ENCODE results near the gene MEF2C. TPM values are rescaled to one million over a fixed set of nuclear protein-coding genes. Genes with fewer than 3 reads are reported as not detected.

The MEF2C gene
- total and polyA plus RNA-seq, 2 experiments from 2014 or later, result 3.2 to 3.4 TPM

DNA sequence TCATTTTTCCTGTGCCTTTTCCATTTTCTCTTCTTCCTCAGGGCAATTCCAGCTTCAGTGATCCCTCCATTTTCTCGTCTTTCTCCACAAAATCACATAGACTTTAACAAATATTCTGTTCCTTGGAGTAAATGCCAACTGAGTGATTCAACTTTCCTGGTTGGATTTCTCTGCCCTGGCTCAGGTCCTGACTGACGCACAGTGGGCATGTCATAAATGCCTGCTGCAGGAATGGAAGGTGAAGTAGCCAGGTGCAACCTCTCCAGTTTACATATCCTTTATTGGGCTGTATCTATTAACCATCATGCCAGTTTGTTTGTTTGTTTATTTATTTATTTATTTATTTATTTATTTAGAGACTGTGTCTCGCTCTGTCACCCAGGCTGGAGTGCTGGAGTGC lies 95.1 kb downstream of the MEF2C start:
- no peaks in the 10 kb centered on the region for H3K36me3 ChIP-seq (ENCODE audit: low read depth)
- peak; percentile 21 for DNase-seq
- 96 to 99% methylated on average over 3 of the region's 3 CpGs for WGBS, 2 experiments (ENCODE audit: low coverage in 1 of 2, low lambda C conversion rate in 2 of 2, missing lambda C conversion rate in 2 of 2)
- H3K4me3 ChIP-seq, result no peak overlapping the region
- no peak overlapping the region for H3K4me2 ChIP-seq (ENCODE audit: unreplicated experiment)
- no peaks in the 10 kb centered on the region for H4K20me1 ChIP-seq (ENCODE audit: insufficient read depth)
- H3K4me1 ChIP-seq (ENCODE audit: insufficient read depth), result peaks cover 31% of the 10 kb centered on the region
- H3K9ac ChIP-seq, result no peak overlapping the region
- in situ Hi-C loops (cut with MboI), result no loop called here
- H2AFZ ChIP-seq, result no peak overlapping the region
- no peaks in the 10 kb centered on the region for H3K9me2 ChIP-seq (ENCODE audit: insufficient read depth)
- H3K9me3 ChIP-seq (ENCODE audit: low read depth), result no peaks in the 10 kb centered on the region
- TF ChIP-seq EZH2 (IDR thresholded peaks at IDR 0.05; ENCODE audit: insufficient read depth, poor library complexity, severe bottlenecking), result no peak
- peaks cover 28% of the 10 kb centered on the region for H3F3A ChIP-seq (ENCODE audit: insufficient read depth)
- H3K79me2 ChIP-seq (ENCODE audit: insufficient read depth), result no peaks in the 10 kb centered on the region
- H3K27me3 ChIP-seq (replicated peaks; ENCODE audit: insufficient read depth), result no peaks in the 10 kb centered on the region
- H3K27ac ChIP-seq, result no peak overlapping the region

DNA sequence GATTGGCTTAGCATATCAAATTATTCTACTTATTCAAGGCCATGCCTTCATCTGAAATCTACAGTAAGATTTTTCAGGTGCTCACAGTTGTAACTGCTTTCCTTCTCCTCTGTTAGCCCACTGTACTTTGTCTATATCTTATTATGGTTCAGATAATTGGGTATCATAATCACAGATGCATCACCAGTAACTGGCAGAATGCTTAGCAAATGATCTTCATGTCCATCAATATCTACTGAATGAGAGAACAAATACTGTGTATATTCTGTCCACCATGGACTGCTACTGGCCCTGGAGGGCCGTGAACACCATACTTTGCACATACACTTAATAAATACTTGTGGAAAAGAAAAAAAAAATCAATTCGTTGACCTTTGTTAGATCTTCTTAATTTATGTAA lies 96.2 kb downstream of the MEF2C start:
- no peak for DNase-seq
- peak overlapping the region; percentile 89 for H3K9ac ChIP-seq
- 79 to 86% methylated on average over 2 of the region's 2 CpGs for WGBS, 2 experiments (ENCODE audit: low coverage in 1 of 2, low lambda C conversion rate in 2 of 2, missing lambda C conversion rate in 2 of 2)
- peak overlapping the region; percentile 82 for H3K4me2 ChIP-seq (ENCODE audit: unreplicated experiment)
- no peaks in the 10 kb centered on the region for H3K9me2 ChIP-seq (ENCODE audit: insufficient read depth)
- H2AFZ ChIP-seq, result no peak overlapping the region
- no peak for TF ChIP-seq EZH2phosphoT487 (IDR thresholded peaks at IDR 0.05; ENCODE audit: insufficient read depth, low read depth)
- no peak for TF ChIP-seq EZH2 (IDR thresholded peaks at IDR 0.05; ENCODE audit: insufficient read depth, poor library complexity, severe bottlenecking)
- no peaks in the 10 kb centered on the region for H3K79me2 ChIP-seq (ENCODE audit: insufficient read depth)
- H3K4me3 ChIP-seq, result peak overlapping the region; percentile 64
- H3K27ac ChIP-seq, result peak overlapping the region; percentile 99
- no peaks in the 10 kb centered on the region for H3K36me3 ChIP-seq (ENCODE audit: low read depth)
- peaks cover 28% of the 10 kb centered on the region for H3F3A ChIP-seq (ENCODE audit: insufficient read depth)
- peaks cover 20% of the 10 kb centered on the region for H3K4me1 ChIP-seq (ENCODE audit: insufficient read depth)
- no peaks in the 10 kb centered on the region for H3K27me3 ChIP-seq (replicated peaks; ENCODE audit: insufficient read depth)
- H3K9me3 ChIP-seq (ENCODE audit: low read depth), result no peaks in the 10 kb centered on the region
- in situ Hi-C loops (cut with MboI), result no loop called here
- H4K20me1 ChIP-seq (ENCODE audit: insufficient read depth), result no peaks in the 10 kb centered on the region

DNA sequence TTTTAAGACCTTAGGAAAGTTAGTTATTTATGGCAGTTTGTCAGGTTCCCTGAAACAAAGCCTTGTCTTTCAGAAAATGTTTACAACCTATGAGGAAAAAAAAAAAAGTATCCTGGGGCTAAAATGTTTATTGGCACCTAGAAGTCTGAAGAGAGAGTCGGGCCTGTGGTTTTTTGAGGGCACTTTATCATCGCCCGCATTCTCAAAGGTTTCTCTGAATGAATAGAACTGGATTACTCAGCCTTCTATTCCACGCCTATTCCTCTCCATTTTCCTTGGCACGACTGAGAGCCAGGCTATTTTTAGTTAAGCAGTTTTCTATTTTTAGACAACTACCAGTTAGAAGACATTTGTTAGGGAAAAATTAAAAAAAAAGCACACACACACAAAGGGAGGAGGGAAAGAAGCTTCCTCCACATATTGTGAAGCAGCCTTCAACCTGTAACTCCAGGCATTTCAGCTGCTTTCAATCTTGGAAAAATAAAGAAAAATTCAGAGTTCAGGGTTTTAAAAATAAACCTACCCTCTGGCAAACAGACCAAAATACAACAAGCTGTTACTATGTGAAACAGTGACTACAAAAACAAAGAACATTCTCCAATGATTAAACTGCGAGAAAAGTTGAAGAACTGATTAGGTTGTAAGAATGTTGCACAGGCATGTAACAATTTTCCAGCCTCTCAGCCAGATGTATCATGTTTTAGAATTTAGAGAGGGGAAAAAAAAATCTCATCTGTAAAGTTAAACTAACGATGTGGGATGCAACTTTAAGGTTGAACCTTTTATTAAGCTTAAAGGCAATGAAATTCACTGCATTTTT lies 97.0 kb downstream of the MEF2C start:
- no peaks in the 10 kb centered on the region for H3K9me3 ChIP-seq (ENCODE audit: low read depth)
- peaks cover 19% of the 10 kb centered on the region for H3K4me1 ChIP-seq (ENCODE audit: insufficient read depth)
- 0 to 1% methylated on average over 7 of the region's 7 CpGs for WGBS, 2 experiments (ENCODE audit: low coverage in 1 of 2, low lambda C conversion rate in 2 of 2, missing lambda C conversion rate in 2 of 2)
- H3K79me2 ChIP-seq (ENCODE audit: insufficient read depth), result no peaks in the 10 kb centered on the region
- H3F3A ChIP-seq (ENCODE audit: insufficient read depth), result peaks cover 28% of the 10 kb centered on the region
- H3K27ac ChIP-seq, result peak overlapping the region; percentile 99
- H3K27me3 ChIP-seq (replicated peaks; ENCODE audit: insufficient read depth), result no peaks in the 10 kb centered on the region
- H3K9ac ChIP-seq, result peak overlapping the region; percentile 89
- no peaks in the 10 kb centered on the region for H4K20me1 ChIP-seq (ENCODE audit: insufficient read depth)
- DNase-seq, result peak; percentile 98
- peak overlapping the region; percentile 82 for H3K4me2 ChIP-seq (ENCODE audit: unreplicated experiment)
- in situ Hi-C loops (cut with MboI), result no loop called here
- H3K4me3 ChIP-seq, result peak overlapping the region; percentile 64
- no peaks in the 10 kb centered on the region for H3K36me3 ChIP-seq (ENCODE audit: low read depth)
- H3K9me2 ChIP-seq (ENCODE audit: insufficient read depth), result no peaks in the 10 kb centered on the region
- TF ChIP-seq EZH2 (IDR thresholded peaks at IDR 0.05; ENCODE audit: insufficient read depth, poor library complexity, severe bottlenecking) (no peak), EZH2phosphoT487 (IDR thresholded peaks at IDR 0.05; ENCODE audit: insufficient read depth, low read depth) (no peak)
- peak overlapping the region; percentile 70 for H2AFZ ChIP-seq

DNA sequence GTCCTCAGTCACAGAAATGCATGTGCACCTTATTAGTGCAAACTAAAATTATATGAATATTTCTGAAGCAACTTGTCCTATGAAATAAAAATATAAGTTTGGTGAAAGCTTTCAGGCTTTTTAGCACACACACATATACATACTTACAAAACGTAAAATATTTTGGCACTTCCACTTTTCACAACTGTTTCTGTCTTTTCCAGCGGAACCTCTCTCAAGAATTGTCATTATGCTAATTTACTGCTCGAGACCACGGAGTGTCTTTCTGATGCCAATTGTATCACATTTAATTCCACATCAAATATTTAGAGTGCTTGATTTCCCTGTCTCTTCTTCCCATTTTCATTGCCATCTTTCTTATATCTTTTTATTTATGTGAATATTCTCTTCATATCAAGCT lies 100.4 kb downstream of the MEF2C start:
- Histone ChIP-seq H3K4me3 (no peak overlapping the region), H3K9ac (no peak overlapping the region), H3F3A (ENCODE audit: insufficient read depth) (peaks cover 28% of the 10 kb centered on the region), H3K79me2 (ENCODE audit: insufficient read depth) (no peaks in the 10 kb centered on the region), H3K4me2 (ENCODE audit: unreplicated experiment) (no peak overlapping the region), H3K9me2 (ENCODE audit: insufficient read depth) (no peaks in the 10 kb centered on the region), H2AFZ (no peak overlapping the region), H3K36me3 (ENCODE audit: low read depth) (no peaks in the 10 kb centered on the region), H3K9me3 (ENCODE audit: low read depth) (no peaks in the 10 kb centered on the region), H3K27ac (no peak overlapping the region), H3K27me3 (replicated peaks; ENCODE audit: insufficient read depth) (no peaks in the 10 kb centered on the region), H4K20me1 (ENCODE audit: insufficient read depth) (no peaks in the 10 kb centered on the region), H3K4me1 (ENCODE audit: insufficient read depth) (peaks cover 19% of the 10 kb centered on the region)
- 97 to 99% methylated on average over 4 of the region's 4 CpGs for WGBS, 2 experiments (ENCODE audit: low coverage in 1 of 2, low lambda C conversion rate in 2 of 2, missing lambda C conversion rate in 2 of 2)
- TF ChIP-seq EZH2phosphoT487 (IDR thresholded peaks at IDR 0.05; ENCODE audit: insufficient read depth, low read depth) (no peak), EZH2 (IDR thresholded peaks at IDR 0.05; ENCODE audit: insufficient read depth, poor library complexity, severe bottlenecking) (no peak)
- in situ Hi-C loops (cut with MboI), result no loop called here
- no peak for DNase-seq

All from GM23248 (cell line).